NCI-H774 (cell line): Measurements from ENCODE around the gene ZNRF2.
"Not testable (repeated sequence)": the region's sequence is repeated elsewhere in the genome, so short reads cannot be mapped to it uniquely, and the experiment has no call there.

Experiments used
- DNase-seq: peaks from one replicate; lab custom pipeline; 2025; lab: John Stamatoyannopoulos, UW

The ZNRF2 gene

GRCh38 chr7:30290317-30290716 is 5.9 kb downstream of the ZNRF2 start:
- DNase-seq: not testable (repeated sequence)

DNA sequence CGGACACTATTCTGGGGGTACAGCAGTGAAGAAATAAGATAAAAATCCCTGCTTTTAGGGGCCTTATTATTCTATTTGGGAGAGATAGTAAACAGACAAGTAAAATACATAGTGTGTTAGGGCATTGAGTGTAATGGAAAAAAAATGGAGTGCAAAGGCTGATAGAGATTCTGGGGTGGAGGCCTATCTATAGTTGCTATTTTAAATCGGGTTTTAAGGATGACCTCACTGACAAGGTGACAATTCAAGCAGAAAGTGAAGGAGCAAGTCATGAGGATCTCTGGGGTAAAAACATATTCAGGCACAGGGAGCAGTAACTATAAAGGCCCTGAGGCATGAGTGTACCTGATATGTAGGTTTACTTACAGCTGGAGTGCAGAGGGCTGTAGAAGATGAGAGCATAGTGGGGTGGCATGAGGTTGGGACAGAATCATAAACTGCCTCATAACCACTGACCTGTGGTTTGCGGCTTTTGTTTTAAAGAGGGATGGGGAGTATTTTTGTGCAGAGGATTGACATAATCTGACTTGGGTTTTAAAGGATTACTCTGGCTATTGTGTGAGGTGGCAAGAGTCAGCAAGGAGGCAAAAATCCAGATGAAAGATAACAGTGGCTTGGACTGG is 8.1 kb downstream of the ZNRF2 start:
- not testable (repeated sequence) for DNase-seq

DNA sequence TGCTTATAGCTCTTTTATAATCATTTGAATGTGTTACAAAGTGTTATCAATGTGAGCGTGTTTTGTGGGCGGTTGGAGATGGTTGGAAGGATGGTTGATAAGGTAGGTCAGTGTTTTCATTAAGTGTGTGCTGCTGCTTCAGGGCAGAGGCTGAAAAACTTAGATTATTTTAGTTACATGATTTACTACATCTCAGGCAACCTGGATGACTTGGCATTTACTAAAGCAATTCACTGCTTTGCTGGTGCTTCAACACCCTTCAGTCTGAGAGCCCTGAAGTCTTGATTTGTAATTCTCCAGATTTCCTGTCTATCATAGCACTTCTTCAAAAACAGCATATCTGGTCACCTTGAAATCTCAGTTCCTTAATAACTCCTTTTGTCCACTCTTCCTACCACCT is 11.9 kb downstream of the ZNRF2 start:
- DNase-seq: not testable (repeated sequence)

DNA sequence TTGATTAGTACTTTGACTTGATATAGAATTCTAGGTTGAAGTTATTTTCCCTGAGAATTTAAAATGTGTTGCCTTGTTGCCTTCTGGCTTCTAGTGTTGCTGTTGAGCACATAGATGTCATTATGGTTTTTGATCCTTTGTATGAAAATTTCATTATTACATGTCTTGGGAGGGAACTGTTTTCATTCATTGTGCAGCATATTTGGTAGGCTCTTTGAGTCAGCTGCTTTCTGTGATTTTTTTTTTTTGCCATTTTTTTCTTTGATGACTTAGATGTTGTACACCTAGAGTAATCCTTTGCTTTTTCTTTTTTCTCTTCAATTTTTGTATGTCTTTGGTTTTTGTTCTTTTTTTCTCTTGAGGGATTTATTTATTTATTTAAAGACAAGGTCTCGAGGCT is 13.1 kb downstream of the ZNRF2 start:
- not testable (repeated sequence) for DNase-seq

DNA sequence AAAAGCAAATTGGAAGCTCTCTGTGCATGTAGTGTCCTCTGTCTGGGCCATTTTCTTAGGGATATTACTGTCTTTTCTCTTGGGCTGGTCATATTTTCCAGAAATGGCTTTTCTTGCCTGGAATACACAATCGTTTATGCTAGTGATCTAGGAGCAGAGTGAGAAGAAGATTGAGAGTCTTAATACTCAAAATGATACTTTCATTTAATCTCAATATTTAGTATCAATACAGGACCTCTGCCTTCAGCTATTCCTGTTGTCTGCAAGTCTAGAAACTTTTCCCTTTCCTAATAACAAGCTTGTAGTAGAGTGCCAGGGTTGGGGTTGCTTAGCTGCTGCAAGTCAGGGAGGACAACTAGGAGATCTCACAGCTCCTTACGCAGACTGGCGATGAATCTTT is 14.0 kb downstream of the ZNRF2 start:
- not testable (repeated sequence) for DNase-seq

DNA sequence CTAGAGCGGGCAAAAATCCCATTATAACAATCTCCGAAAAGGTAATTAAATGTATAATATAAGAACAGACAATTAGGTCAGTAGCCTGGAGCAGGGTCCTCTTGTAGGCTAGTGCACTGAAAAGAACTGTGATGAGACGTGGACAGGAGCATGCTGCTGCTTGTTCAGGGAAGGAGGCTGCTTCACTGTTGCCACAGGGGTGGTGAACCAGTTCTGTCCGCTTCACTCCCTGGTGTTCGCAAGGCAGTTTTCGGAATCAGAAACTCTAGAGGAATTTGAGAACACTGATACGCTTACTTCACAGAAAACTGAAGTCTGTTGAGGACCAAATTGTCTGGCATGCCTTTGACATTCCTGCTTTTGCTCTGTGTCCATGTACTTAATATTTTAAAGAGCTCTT is 17.4 kb downstream of the ZNRF2 start:
- no peak for DNase-seq

DNA sequence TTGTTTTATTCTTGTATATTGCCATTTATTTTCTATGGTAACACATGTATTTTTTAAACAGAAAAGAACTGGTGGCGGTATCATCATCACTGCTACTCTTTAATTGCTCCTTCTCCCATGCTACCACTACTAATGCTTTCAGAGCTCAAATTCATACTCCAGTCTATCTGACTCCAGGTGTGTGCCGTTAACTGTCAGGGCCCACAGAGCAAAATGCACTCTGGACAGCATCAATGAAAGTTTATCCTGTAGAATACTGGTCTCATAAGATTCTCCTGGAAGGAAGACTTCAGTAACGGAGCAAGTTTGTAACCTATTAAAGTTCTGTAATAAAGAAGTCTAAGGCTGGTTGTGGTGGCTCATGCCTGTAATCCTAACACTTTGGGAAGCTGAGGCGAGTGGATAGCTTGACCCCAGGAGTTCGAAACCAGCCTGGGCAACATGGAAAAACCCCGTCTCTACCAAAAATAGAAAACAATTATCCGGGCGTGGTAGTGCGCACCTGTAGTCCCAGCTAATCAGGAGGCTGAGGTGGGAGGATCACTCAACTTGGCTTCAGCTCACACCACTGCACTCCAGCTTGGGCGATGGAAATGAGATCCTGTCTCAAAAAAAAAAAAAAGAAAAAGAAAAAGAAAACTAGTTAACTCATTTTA is 18.4 kb downstream of the ZNRF2 start:
- no peak for DNase-seq

DNA sequence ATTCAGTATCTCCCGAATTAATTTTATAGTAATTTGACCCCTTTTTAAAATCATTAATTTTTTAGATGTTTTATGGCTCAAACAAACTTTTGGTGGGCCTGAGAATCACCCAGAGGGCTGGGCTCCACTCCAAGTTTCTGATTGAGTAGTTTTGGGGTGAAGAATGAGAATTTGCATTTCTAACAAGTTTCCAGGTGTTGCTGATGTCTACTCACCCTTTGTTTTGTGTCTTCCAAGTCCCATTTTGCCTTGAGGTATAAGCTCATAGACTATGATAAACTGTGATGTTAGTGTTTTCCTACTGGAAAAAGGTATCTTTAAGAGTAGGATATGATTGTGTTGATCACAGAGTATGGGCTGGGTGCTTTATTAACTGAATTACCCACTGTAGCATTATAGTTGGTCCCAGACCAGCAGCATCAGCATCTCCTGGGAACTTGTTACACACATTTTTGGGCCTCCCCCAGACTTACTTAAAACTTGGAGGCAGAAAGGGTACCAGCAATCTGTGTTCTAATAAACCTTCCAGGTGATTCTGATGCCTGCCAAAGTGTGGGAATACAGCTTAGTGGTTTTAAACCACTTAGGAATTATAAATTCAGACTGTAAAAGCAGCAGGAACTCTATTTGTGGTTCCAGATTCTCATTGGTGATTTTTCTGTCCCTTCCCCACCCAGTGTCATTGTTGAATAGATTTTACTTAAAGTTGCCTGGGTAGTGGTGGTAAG is 19.1 kb downstream of the ZNRF2 start:
- no peak for DNase-seq

DNA sequence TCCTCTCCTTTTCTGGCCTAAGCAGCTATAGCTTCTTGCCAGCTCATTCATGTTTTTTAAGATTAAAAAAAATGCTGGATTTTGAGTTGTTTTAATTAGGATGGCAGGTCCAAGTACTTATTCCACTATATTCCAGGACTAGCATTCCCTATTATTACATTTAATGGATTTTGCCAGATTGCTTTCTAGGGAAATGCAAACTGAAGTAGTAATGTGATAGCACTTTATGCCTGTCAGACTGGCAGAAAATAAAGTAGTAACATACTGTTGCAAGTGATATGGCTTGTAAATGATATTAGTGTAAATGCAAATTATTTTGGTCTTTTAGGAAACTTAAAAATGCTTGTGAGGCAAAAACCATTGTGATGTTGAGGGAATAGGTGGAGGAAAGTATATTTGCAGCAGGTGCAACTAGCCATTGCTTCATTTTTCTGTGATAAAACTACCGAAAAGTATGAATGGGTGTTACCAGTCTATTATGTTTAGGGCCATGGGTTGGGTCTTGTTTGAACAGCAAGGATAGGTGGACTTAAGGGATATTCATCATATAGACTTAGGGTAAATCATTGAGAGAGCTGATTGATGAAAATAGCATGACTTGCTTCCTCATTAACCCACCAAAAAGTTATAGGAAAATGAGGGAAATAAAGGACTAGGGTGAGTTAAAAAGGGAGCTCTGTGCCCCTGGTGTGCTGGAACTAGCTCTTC is 19.9 kb downstream of the ZNRF2 start:
- DNase-seq: no peak

DNA sequence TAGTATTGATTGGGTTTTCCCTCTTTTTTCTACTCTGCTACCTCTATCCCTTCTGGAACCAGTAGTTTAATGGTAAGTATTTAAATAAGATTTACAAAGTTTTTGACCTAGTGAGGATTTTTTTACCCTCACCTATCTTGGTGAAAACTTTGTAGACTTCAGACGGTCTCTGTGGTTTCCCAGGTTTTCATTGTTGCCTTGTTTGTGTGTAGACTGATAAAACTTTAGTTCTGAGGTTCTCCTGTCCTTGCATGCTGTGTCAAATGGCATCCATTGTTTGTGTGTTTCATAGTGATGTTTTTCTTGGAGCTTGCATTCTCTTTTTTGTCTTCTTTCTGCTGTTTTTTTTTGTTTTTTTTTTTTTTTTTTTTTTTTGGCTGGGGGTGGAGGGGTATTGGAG is 22.6 kb downstream of the ZNRF2 start:
- DNase-seq: no peak

DNA sequence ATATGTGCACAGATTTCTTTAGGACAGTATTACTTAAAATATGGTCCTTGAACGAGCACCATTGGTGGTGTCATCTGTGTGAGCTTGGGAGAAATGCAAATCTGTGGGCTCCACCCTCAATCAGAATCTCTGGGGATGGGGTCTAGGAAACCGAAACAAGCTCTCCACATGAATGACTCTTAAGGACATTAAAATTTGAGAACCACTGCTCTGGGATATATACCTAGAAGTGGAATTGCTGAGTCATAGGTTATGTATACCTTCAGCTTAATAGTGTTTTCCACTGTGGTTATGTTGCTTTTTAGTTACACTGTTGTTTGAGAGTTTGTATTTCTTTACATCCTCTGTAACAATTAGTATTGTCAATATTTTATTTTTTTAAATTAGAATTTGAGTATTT is 24.0 kb downstream of the ZNRF2 start:
- DNase-seq: no peak

- no peak for DNase-seq
Observed at GRCh38 chr7:30309302-30309701, 24.9 kb downstream of the ZNRF2 start.

- DNase-seq: no peak
Observed at GRCh38 chr7:30309842-30310435, 25.5 kb downstream of the ZNRF2 start.

DNA sequence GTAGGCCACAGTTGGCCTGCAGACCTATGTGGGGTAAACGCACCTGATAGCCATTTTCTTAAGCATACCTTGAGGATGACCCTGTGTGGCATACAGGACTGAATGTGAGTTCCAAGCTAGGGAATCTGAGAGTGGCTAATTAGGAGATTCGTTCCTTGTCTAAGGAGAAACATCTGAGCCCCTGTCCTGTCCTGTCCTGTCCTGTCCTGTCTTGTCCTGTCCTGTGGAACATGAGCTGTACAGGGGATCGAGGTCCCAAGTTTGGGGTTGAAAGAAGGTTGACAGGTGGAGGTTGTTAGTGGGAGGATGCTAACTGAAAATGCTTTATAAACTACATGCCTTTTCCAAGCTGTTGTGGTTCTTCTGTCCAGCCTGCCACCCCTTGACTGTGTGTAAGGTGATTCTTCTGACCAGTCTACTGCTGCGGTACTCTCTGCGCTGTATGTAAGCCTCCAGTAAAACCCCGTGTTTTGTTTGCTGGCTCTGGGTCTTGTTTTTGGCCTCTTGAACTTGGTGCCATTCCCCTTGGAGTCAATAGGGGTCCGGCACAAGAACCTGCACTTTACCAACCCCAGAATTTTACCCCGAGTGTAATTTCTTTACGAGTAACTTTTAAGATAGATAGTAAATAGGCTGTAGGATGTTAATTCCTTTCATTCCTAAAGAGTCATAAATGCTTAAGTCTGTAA is 26.4 kb downstream of the ZNRF2 start:
- DNase-seq: no peak

DNA sequence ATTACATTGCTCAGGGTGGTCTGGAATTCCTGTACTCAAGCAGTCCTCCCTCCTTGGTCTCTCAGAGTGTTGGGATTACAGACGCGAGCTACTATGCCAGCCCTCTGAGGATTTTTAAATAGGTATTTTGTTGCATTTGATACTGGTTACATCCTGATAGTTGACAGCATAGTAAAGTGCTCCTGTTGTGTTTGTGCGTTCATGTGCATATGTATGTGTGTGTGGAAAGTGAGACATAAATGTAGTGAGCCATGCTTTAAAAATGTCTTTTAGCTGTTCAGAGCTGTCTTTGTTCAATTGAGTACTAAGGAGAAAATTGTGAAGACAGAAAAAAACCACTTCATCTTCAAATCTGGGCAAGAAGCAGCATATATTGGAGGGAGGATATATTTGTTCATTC is 27.8 kb downstream of the ZNRF2 start:
- no peak for DNase-seq

DNA sequence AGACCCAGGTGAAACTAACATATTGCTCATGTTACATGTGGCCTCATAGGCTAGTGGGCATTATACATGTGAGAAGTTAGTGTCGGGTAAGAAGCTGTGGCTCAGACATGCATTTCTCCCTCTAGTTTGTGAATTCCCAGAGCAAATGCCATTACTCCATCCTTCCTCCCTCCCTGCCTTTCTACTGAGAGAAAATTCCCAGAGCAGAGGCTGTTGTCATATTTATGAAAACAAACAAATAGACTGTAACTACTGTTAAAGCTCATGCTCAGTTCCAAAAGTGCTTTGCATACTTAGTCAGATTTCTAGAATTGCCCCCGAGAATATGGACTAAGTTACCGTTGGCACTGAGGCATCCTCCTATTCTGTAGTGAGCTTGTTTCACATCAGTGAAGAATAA is 29.0 kb downstream of the ZNRF2 start:
- no peak for DNase-seq

GRCh38 chr7:30313793-30314192 is 29.4 kb downstream of the ZNRF2 start:
- no peak for DNase-seq

DNA sequence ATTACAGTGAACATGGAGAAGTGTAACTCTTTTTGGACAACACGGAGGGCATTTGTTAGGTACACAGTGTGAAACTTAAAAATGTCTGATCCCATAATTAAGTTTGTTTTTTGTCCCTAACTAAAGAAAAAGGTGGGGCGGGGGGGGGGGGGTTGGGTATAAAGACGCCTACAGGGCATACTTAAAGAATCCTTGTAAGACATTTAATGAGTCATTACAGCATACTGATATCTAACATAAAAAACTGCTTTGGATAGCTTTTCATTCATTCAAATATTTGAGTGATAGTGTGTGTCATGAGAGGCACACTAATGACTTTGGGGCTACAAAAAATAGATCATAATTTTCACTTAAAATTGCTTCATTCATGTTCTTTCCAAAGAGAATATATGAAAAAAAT is 31.2 kb downstream of the ZNRF2 start:
- no peak for DNase-seq

GRCh38 chr7:30320392-30320791 is 36.0 kb downstream of the ZNRF2 start:
- no peak for DNase-seq

- no peak for DNase-seq
Observed at GRCh38 chr7:30321089-30321881, 36.9 kb downstream of the ZNRF2 start.

- no peak for DNase-seq
Observed at GRCh38 chr7:30321882-30322192, 37.4 kb downstream of the ZNRF2 start.
